CD8-positive, alpha-beta memory T cell (primary cell): ENCODE data around the gene CDH24. TPM values are rescaled to one million over a fixed set of nuclear protein-coding genes. Genes with fewer than 3 reads are reported as not detected.

ENCODE experiments used
- CTCF ChIA-PET: fragments of 350-600 bp; sonication (Branson Sonifier 250); formaldehyde crosslinking; loops from one replicate; lab custom pipeline; 2021; ENCODE audit warnings: antibody characterized with exemption; lab: Charles Lee
- POLR2A ChIA-PET: fragments of 350-600 bp; sonication (Branson Sonifier 250); formaldehyde crosslinking; loops from one replicate; lab custom pipeline; 2021; ENCODE audit warnings: antibody characterized with exemption; lab: Charles Lee
- DNase-seq, 5 donors: peaks; one replicate each; pipeline versions ENCODE4 v3.0.0 to v3.0.0-alpha.2; 2020 to 2022; ENCODE audit warnings: mixed read lengths in 1 of 5
- H3K27ac ChIP-seq: one replicate; pipeline ENCODE4 v1.7.0; 2013; ENCODE audit warnings: low read depth, mild to moderate bottlenecking, low read length, moderate library complexity
- H3K27me3 ChIP-seq: 2 replicates; pipeline ENCODE4 v1.7.0; 2013; ENCODE audit warnings: low read length, mild to moderate bottlenecking; ENCODE audit not compliant: insufficient read depth, poor library complexity, severe bottlenecking
- H3K36me3 ChIP-seq: 2 replicates; pipeline ENCODE4 v1.7.0; 2013; ENCODE audit warnings: mild to moderate bottlenecking, low read length, moderate library complexity; ENCODE audit not compliant: insufficient read depth
- H3K4me1 ChIP-seq: 2 replicates; pipeline ENCODE4 v1.7.0; 2013; ENCODE audit warnings: mild to moderate bottlenecking, low read length, moderate library complexity; ENCODE audit not compliant: insufficient read depth
- H3K4me3 ChIP-seq: 2 replicates; pipeline ENCODE4 v1.7.0; 2013; ENCODE audit warnings: mild to moderate bottlenecking, low read length
- H3K9me3 ChIP-seq: 2 replicates; pipeline ENCODE4 v1.7.0; 2013; ENCODE audit warnings: mild to moderate bottlenecking, low read length
- H3K27ac Mint-ChIP-seq, 8 donors: one replicate each; pipeline ENCODE4 v1.8.0; 2020 to 2021; ENCODE audit warnings: mixed read lengths in 8 of 8, mild to moderate bottlenecking in 6 of 8, inconsistent platforms in 3 of 8, moderate library complexity in 3 of 8
- H3K27me3 Mint-ChIP-seq, 2 donors: one replicate each; pipeline ENCODE4 v1.8.0; 2020 to 2021; ENCODE audit warnings: mixed read lengths in 2 of 2, mild to moderate bottlenecking in 1 of 2, moderate library complexity in 1 of 2
- H3K36me3 Mint-ChIP-seq, 3 donors: one replicate each; pipeline ENCODE4 v1.8.0; 2020 to 2021; ENCODE audit warnings: mixed read lengths in 3 of 3, inconsistent platforms in 1 of 3, mild to moderate bottlenecking in 1 of 3
- H3K4me1 Mint-ChIP-seq, 3 donors: one replicate each; pipeline ENCODE4 v1.8.0; 2020 to 2021; ENCODE audit warnings: mixed read lengths in 3 of 3, inconsistent platforms in 1 of 3, mild to moderate bottlenecking in 1 of 3
- H3K4me3 Mint-ChIP-seq, 7 donors: one replicate each; pipeline ENCODE4 v1.8.0; 2020 to 2021; ENCODE audit warnings: mixed read lengths in 7 of 7, mild to moderate bottlenecking in 6 of 7, moderate library complexity in 4 of 7, inconsistent platforms in 2 of 7
- H3K9me3 Mint-ChIP-seq, 5 donors: one replicate each; pipeline ENCODE4 v1.8.0; 2020 to 2022; ENCODE audit warnings: mixed read lengths in 5 of 5, mild to moderate bottlenecking in 3 of 5, moderate library complexity in 2 of 5, inconsistent platforms in 1 of 5
- polyA plus RNA-seq: library from polyadenylated mRNA; unstranded; fragments of 300-500 nt; fragmentation: Illumina TruSeq; gene quantifications from one replicate; pipeline ENCODE4 v1.2.3, GENCODE V29; 2021
- total RNA-seq, 2 experiments: library from RNA; stranded (reverse); gene quantifications; one replicate each; pipeline ENCODE4 v1.2.3, GENCODE V29; 2021

The CDH24 gene
- total and polyA plus RNA-seq, 3 experiments from 2014 or later = 0.36 to 0.88 (median 0.82) TPM

GRCh38 chr14:23066855-23067744, 9.8 kb upstream of the CDH24 start:
- Histone ChIP-seq H3K27me3 (no peaks in the 10 kb centered on the region), H3K4me3 (no peak overlapping the region), H3K4me1 (peaks cover 28% of the 10 kb centered on the region), H3K27ac (no peak overlapping the region), H3K9me3 (no peaks in the 10 kb centered on the region), H3K36me3 (peaks cover 54% of the 10 kb centered on the region)
- Mint-ChIP-seq H3K4me3 (no peak overlapping the region), H3K36me3 (peaks cover 3 to 80% (median 14%) of the 10 kb centered on the region in 3 donors), H3K4me1 (peaks cover 33 to 46% (median 33%) of the 10 kb centered on the region in 3 donors), H3K9me3 (no peaks in the 10 kb centered on the region), H3K27me3 (no peaks in the 10 kb centered on the region), H3K27ac (peak overlapping the region in 2 of 8 donors; percentile 23 to 60)
- CTCF ChIA-PET = interaction anchor here (1.9 to 21.2 kb wide), 4 partner anchors 9 to 120 kb away, joined by 7 to 732 read pairs (median 42); partner anchors contain the start of genes AJUBA and CDH24
- POLR2A ChIA-PET = interaction anchor here (1.8 kb wide), 1 partner anchor 8 kb away, joined by 6 read pairs; no protein-coding TSS in a partner anchor
- DNase-seq = no peak

DNA sequence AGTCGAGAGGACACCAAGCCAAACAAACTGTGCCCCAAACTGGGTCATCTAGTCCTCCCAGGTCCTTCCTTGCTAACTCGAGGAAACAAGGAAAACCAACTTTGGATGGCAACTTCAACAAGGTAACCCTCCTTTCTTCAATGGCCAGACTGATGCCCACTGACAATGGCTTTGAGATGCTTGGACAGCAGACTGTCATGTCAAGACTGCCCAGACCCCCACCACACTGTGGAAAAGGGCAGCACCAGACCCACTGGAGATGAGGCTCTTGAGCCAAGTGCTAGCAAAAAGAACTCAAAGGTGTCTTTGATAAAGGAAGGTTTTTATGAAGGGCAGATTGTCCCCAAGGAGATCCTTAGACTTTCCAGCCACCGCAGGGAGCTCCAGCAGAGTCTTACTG, 9.0 kb upstream of the CDH24 start:
- H3K4me3 ChIP-seq = no peak overlapping the region
- peaks cover 20% of the 10 kb centered on the region for H3K4me1 ChIP-seq
- ChIA-PET CTCF (interaction anchor here (3.9 to 21.2 kb wide), 2 partner anchors 9 to 81 kb away, joined by 50 to 732 read pairs; partner anchors contain the start of genes AJUBA and CDH24), POLR2A (no interaction called here)
- Mint-ChIP-seq H3K4me3 (no peak overlapping the region), H3K27me3 (no peaks in the 10 kb centered on the region), H3K36me3 (peaks cover 3 to 79% (median 15%) of the 10 kb centered on the region in 3 donors), H3K4me1 (peaks cover 25 to 39% (median 26%) of the 10 kb centered on the region in 3 donors), H3K27ac (peak overlapping the region in 1 of 8 donors; percentile 23), H3K9me3 (no peaks in the 10 kb centered on the region)
- peaks cover 57% of the 10 kb centered on the region for H3K36me3 ChIP-seq
- DNase-seq = no peak
- H3K9me3 ChIP-seq = no peaks in the 10 kb centered on the region
- H3K27ac ChIP-seq = no peak overlapping the region
- no peaks in the 10 kb centered on the region for H3K27me3 ChIP-seq

- Histone ChIP-seq H3K4me1 (peaks cover 2% of the 10 kb centered on the region), H3K4me3 (no peak overlapping the region), H3K36me3 (peaks cover 72% of the 10 kb centered on the region), H3K27ac (no peak overlapping the region), H3K27me3 (no peaks in the 10 kb centered on the region), H3K9me3 (no peaks in the 10 kb centered on the region)
- Mint-ChIP-seq H3K27me3 (no peaks in the 10 kb centered on the region), H3K9me3 (no peaks in the 10 kb centered on the region), H3K36me3 (peaks cover 3 to 92% (median 19%) of the 10 kb centered on the region in 3 donors), H3K4me1 (peaks cover 6 to 13% (median 7%) of the 10 kb centered on the region in 3 donors), H3K27ac (peak overlapping the region in 2 of 8 donors; percentile 45 to 76), H3K4me3 (peak overlapping the region in 1 of 7 donors; percentile 52)
- DNase-seq = no peak
- POLR2A ChIA-PET = no interaction called here
- CTCF ChIA-PET = interaction anchor here (1.9 to 21.2 kb wide), 2 partner anchors 14 to 78 kb away, joined by 7 to 732 read pairs; partner anchors contain the start of gene AJUBA
Observed at GRCh38 chr14:23063601-23064000, 6.3 kb upstream of the CDH24 start.

DNA sequence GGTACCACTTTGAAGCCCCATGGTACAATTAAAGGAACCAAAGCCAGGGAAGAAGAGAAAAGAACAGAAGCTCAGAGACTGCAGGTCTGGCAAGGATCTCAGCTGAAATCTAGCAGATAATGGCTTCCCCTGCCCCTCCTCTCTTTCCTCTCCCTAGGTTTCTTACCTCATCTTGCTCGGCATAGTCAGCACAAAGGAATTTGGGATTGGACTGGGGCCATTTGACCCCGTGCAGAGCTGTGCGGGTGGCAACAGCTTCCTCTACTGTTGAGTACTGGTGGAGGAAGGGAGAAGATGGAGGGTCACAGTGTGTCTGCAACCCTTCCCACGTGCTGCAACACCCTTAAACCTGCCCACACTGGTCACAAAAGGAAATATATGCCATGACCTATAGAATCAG, 4.7 kb upstream of the CDH24 start:
- CTCF ChIA-PET = interaction anchor here (1.3 to 21.2 kb wide), 4 partner anchors 15 to 77 kb away, joined by 3 to 732 read pairs (median 6); partner anchors contain the start of gene AJUBA

GRCh38 chr14:23060536-23061260, 3.4 kb upstream of the CDH24 start:
- peaks cover 14% of the 10 kb centered on the region for H3K4me1 ChIP-seq
- CTCF ChIA-PET = interaction anchor here (1.0 to 21.2 kb wide), 6 partner anchors 7 to 75 kb away, joined by 3 to 732 read pairs (median 13); partner anchors contain the start of gene AJUBA
- no peak for DNase-seq
- no peaks in the 10 kb centered on the region for H3K27me3 Mint-ChIP-seq
- peaks cover 3 to 71% (median 16%) of the 10 kb centered on the region in 3 donors for H3K36me3 Mint-ChIP-seq
- H3K27ac Mint-ChIP-seq = peak overlapping the region in 1 of 8 donors; percentile 32
- no peaks in the 10 kb centered on the region for H3K27me3 ChIP-seq
- no peak overlapping the region for H3K27ac ChIP-seq
- H3K4me1 Mint-ChIP-seq = peaks cover 16 to 21% (median 18%) of the 10 kb centered on the region in 3 donors
- no peak overlapping the region for H3K4me3 ChIP-seq
- POLR2A ChIA-PET = no interaction called here
- H3K4me3 Mint-ChIP-seq = peak overlapping the region in 1 of 7 donors; percentile 35
- peaks cover 48% of the 10 kb centered on the region for H3K36me3 ChIP-seq
- H3K9me3 Mint-ChIP-seq = no peaks in the 10 kb centered on the region
- H3K9me3 ChIP-seq = no peaks in the 10 kb centered on the region

More for the DNA sequence above, 4.7 kb upstream of the CDH24 start:
- Histone ChIP-seq H3K9me3 (no peaks in the 10 kb centered on the region), H3K4me1 (peaks cover 1% of the 10 kb centered on the region), H3K36me3 (peaks cover 60% of the 10 kb centered on the region), H3K27ac (no peak overlapping the region), H3K4me3 (no peak overlapping the region), H3K27me3 (no peaks in the 10 kb centered on the region)
- H3K9me3 Mint-ChIP-seq = no peaks in the 10 kb centered on the region
- DNase-seq = no peak
- H3K27ac Mint-ChIP-seq = peak overlapping the region in 1 of 8 donors; percentile 14
- H3K4me1 Mint-ChIP-seq = peaks cover 6 to 14% (median 9%) of the 10 kb centered on the region in 3 donors
- POLR2A ChIA-PET = interaction anchor here (0.6 to 0.9 kb wide), 2 partner anchors 10 to 11 kb away, joined by 3 to 5 read pairs; no protein-coding TSS in a partner anchor
- H3K27me3 Mint-ChIP-seq = no peaks in the 10 kb centered on the region
- peaks cover 3 to 84% (median 19%) of the 10 kb centered on the region in 3 donors for H3K36me3 Mint-ChIP-seq
- peak overlapping the region in 1 of 7 donors; percentile 42 for H3K4me3 Mint-ChIP-seq

DNA sequence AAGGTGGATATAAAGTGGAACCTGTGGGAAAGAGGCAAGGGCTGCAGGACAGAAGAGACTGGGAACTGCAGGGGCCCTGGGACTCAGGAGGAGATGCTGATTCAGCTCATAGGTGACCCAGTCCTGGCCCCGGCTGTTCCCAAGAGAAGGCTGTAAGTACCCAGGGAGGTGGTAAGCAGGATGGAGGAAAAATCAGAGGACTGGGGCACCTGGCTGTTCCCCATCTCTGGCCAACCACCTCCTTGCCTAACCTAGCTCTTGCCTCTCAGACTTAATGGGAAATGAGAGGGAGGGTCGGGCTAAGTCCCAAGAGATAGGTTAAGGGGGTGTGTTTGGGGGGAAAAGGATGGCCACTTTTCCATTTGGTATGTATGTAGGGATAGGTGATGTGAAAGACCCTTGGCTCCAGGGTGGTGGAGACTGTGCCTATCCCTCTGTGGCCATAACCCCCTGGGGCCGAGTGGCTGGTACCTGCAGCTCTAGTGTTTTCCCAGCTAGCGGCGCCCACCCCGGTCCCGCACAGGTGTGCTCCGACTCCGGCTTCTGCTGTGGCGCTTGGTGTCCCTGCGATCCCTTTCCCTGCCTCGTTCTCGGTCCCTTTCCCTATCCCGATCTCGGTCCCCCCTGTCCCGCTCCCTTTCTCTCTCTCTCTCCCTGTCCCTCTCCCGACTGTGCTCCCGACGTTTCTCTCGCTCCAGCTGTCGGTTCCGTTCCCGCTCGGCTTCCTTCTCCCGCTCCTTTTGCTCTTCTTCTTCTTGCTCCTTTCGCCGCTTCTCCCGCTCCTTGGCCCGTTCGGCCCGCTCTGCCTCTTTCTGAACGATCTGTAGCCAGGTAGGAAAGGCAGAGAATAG, 1.6 kb upstream of the CDH24 start:
- H3K27me3 Mint-ChIP-seq = no peaks in the 10 kb centered on the region
- Histone ChIP-seq H3K4me3 (no peak overlapping the region), H3K27me3 (no peaks in the 10 kb centered on the region), H3K9me3 (no peaks in the 10 kb centered on the region), H3K27ac (no peak overlapping the region), H3K4me1 (peaks cover 14% of the 10 kb centered on the region), H3K36me3 (peaks cover 38% of the 10 kb centered on the region)
- ChIA-PET CTCF (interaction anchor here (0.8 to 21.2 kb wide), 24 partner anchors 9 to 489 kb away, joined by 3 to 732 read pairs (median 6); partner anchors contain the start of genes ACIN1, AJUBA, C14orf119 and PRMT5), POLR2A (interaction anchor here (0.5 to 1.5 kb wide), 6 partner anchors 10 to 294 kb away, joined by 5 to 14 read pairs (median 6); partner anchors contain the start of gene AJUBA)
- DNase-seq = no peak
- peaks cover 3 to 55% (median 14%) of the 10 kb centered on the region in 3 donors for H3K36me3 Mint-ChIP-seq
- peak overlapping the region in 2 of 8 donors; percentile 52 to 54 for H3K27ac Mint-ChIP-seq
- peaks cover 16 to 19% (median 18%) of the 10 kb centered on the region in 3 donors for H3K4me1 Mint-ChIP-seq
- H3K4me3 Mint-ChIP-seq = peak overlapping the region in 4 of 7 donors; percentile 23 to 68 (median 30)
- H3K9me3 Mint-ChIP-seq = no peaks in the 10 kb centered on the region
